Eye (tissue), 1 donor: ENCODE measurements around the gene GJA3.

Source experiments
- DNase-seq: peaks from one replicate; pipeline ENCODE4 v3.0.0-alpha.2; 2015

Gene GJA3

DNA sequence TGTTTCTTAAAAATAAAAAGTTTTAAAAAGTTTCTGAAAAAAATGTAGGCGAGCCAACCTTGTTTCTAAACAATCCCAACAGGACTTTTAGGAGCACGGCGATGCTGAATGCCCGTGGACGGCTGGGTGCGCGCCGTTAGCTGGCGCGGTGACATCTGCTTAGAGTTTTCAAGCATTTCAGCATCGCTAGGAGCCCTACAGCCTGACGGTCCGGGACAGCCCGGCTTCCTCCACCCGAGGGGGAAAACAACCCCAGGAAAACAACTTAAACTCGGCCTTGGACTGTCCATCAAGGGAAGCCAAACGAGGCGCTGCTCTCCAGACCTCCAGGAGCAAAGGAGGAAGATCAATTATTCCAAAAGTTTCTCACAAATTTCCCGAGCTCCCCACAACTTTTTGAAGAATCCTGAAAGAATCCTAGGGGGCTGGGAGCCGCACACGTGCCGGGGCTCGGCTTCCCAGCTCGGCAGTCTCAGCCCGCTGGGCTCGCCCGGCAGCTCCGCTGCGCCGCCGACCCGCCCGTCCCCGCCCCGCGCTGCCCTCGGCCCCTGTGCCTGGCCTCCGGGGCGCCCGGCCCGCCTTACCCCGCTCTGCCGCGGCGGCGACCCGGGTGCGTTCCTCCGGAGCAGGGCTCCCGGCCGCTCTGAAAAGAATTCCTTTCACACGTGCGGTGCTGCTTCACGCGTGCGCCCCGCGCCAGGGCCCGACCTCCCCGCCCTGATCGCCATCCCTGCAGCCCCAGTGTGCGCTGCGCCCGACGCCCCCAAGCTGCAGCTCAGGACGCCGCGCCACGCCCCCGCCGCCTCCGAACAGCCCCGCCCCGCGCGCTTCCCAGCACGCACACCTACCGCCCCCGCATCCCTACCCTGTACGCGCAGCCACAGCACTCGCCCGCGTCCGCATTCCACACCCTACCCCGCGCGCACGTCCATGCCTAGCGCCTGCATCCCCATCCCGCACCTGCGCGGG is at the start of gene GJA3:
Gene GJA3, minus strand, starts transcription at position 747 of the 969 bp plus-strand sequence. CDS start 17,764 bp downstream, outside the sequence.
- peak; percentile 56 for DNase-seq

DNA sequence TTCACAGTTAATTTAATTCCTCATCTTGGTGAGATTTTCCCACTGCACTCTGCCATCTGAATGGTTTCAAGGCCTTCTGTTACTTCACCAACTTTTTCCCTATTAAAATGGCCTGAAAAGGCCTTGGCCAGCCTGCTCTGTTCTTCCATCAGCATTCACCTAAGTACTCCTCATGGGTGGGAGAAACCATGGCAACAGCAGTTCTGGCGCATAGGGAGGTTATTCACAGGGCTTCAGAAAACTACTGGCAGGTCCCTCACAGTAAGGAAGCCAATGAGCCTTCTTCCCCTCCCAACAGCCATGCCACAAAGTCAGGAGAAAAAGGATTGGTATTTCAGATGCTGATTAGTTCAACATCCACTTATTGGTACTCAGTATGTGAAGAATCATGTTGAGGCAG is 49.1 kb upstream of the GJA3 start:
- peak; percentile 12 for DNase-seq

DNA sequence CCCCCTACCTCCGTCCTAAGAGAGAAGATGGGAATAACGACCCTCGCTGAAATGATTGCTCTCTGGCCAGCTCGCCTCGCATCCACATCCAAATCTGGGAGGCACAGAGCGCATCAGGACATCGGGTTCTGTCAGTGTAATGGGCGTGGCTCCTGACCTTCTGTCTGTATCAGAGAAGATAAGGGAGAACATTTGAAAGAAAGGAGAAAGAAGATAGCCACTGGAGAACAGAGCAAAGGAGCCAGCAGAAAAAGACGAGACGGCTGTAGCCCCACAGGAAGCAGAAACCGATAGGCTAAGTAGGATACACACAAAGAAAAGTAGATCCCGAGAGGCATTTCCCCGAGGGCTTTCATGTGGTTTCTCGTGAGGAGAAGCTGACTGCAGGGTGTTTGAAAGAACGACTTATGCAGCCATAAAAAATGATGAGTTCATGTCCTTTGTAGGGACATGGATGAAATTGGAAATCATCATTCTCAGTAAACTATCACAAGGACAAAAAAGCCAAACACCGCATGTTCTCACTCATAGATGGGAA is 45.9 kb upstream of the GJA3 start:
- DNase-seq, result no peak

- no peak for DNase-seq
These were observed 45.3 kb upstream of the GJA3 start for GRCh38 chr13:20206065-20206697.

GRCh38 chr13:20198781-20199180 is 37.9 kb upstream of the GJA3 start:
- DNase-seq, result no peak

GRCh38 chr13:20197361-20197834 is 36.5 kb upstream of the GJA3 start:
- DNase-seq, result peak; percentile 85

GRCh38 chr13:20195801-20196200 is 34.9 kb upstream of the GJA3 start:
- DNase-seq, result no peak

DNA sequence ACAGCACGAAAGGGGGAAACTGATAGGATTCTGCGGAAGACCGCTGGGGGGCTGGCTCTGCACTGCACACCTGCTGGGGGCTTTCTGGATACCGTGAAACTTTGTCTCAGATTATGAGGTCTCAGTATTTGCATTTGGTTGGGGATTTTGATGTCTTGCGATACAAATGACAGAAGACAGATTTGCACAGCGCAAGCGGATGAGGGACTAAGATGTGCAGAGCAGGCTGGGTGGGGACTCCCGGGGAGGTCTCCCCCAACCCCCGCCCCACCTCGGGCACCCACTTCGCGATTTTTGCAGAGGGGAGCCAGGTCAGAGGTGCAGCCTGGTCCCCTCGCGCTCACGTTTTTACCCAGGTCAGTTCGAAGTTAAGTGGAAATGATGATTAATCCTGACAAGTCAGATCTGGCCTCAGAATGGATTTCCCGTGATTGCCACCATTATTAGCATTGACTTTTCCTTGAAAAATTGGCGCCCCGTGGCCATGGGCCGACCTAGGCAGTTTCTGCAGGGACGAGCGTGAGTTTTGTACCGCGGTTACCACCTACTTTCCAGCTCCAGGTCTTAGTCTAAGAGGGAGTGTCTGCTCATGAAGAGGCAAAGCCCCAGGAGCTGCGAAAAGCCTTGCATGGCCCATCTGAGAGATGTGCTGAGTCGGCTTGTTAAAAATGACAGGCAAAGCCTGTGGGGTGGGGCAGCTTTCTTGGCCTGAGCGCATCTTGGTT is 33.2 kb upstream of the GJA3 start:
- peak; percentile 56 for DNase-seq

DNA sequence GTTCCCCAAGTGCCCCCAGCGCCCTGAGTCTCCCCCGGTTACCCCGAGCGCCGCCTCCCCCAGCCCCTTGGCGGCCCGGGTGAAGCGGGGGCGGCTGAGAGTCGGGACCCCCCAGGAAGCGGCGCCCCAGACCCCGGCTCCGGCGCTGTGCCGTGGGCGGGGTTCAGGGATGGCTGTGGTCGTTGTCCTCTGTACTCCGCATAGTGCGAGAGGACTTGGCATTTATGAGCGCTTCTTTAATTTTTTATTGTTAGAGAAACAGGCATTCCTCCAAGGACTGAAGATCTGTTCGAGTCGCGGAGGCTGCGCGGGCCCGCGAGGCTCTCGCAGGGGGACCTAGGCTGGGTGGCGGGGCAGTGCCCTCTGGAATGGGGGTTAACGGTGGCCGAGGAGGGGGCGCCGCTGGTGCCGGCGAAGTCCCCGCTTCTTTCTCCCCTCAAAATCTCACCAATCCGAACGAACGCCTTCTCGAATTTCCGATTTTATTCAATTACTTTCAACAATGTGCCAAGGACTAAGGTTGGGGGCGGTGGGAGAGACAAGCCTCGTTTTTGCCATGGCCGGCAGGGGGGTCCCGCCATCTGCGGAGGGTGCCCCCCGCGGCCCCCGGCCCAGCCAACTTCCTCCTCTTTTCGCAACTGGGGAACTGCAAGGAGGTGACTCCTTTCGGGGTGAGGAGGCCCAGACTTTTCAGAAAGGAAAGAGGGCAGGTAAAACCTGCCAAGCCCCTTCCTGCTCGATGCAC is 32.5 kb upstream of the GJA3 start:
- DNase-seq, result peak; percentile 64

DNA sequence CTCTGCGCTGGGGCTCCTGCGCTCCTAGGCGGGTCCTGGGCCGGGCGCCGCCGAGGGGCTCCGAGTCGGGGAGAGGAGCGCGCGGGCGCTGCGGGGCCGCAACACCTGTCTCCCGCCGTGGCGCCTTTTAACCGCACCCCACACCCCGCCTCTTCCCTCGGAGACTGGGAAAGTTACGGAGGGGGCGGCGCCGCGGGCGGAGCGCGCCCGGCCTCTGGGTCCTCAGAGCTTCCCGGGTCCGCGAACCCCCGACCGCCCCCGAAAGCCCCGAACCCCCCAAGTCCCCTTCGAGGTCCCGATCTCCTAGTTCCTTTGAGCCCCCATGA is 31.9 kb upstream of the GJA3 start, which contains the start of gene GJB2:
Gene GJB2, minus strand, starts transcription at position 103 of the 326 bp plus-strand sequence. CDS start 3,357 bp downstream, outside the sequence.
- peak; percentile 46 for DNase-seq

DNA sequence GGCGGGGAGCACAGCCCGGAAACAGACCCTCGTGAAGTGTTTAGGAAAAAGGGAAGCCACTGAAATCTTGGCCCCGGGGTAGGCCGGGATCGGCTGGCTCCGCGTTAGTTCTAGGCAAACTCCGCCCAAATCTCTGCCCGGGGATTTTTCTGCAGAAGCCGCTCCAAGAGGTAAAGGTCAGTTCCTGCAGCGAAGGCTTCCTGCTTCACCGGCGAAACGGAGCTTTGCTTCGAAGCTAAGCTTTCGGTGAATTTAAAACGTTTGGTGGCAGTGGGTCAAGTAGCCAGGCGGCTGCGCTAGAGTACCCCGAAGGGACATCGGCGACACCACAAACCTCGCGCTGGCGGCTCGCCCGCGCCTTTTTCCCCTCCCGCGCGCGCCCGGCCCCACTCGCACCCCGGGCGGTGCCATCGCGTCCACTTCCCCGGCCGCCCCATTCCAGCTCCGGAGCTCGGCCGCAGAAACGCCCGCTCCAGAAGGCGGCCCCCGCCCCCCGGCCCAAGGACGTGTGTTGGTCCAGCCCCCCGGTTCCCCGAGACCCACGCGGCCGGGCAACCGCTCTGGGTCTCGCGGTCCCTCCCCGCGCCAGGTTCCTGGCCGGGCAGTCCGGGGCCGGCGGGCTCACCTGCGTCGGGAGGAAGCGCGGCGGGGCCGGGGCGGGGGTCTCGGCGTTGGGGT is 31.4 kb upstream of the GJA3 start:
- peak; percentile 62 for DNase-seq

DNA sequence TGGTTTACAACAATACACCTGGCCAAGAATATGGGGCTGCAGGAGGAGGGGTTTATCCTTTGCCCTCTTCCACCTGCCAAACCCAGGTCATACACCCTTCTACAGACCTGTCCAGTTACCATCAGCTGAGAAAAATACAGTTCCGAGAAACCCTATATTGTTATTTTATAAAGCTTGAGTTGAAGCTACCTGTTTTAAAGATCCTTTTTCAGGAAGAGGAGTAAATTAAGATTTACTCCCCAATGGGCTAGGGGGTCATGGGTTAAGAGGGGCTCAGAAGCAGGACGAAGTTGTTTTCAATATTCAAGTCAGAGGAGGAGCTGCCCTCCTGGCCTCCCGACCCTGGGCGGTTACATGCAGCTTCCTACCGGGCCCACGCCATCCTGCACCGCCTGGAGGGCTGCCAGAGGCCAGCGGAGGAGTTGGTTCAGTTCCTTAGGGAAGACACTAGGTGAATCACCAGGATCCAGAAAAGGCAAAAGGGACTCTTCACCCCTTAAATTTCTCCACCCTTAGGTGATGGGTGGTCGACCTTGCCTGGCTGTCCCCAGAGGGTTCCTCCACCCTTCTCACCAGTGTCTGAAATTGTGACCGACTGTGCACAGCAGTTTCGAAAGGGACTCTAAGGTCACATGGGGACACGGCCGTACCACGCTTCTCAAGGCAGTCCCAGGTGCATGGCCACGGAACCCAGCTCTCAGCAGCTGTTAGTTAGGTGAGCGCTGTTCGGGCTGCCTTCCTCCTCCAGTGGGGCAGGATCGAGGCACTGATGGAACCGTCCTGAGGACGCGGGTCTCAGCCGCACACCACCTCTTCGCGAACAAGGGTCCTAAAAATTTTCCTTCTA is 30.7 kb upstream of the GJA3 start:
- no peak for DNase-seq

GRCh38 chr13:20190481-20191310 is 29.8 kb upstream of the GJA3 start:
- DNase-seq, result no peak

GRCh38 chr13:20190076-20190475 is 29.2 kb upstream of the GJA3 start:
- no peak for DNase-seq

DNA sequence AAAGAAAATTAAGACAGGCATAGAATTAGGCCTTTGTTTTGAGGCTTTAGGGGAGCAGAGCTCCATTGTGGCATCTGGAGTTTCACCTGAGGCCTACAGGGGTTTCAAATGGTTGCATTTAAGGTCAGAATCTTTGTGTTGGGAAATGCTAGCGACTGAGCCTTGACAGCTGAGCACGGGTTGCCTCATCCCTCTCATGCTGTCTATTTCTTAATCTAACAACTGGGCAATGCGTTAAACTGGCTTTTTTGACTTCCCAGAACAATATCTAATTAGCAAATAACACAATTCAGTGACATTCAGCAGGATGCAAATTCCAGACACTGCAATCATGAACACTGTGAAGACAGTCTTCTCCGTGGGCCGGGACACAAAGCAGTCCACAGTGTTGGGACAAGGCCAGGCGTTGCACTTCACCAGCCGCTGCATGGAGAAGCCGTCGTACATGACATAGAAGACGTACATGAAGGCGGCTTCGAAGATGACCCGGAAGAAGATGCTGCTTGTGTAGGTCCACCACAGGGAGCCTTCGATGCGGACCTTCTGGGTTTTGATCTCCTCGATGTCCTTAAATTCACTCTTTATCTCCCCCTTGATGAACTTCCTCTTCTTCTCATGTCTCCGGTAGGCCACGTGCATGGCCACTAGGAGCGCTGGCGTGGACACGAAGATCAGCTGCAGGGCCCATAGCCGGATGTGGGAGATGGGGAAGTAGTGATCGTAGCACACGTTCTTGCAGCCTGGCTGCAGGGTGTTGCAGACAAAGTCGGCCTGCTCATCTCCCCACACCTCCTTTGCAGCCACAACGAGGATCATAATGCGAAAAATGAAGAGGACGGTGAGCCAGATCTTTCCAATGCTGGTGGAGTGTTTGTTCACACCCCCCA is 28.1 kb upstream of the GJA3 start:
- DNase-seq, result no peak

DNA sequence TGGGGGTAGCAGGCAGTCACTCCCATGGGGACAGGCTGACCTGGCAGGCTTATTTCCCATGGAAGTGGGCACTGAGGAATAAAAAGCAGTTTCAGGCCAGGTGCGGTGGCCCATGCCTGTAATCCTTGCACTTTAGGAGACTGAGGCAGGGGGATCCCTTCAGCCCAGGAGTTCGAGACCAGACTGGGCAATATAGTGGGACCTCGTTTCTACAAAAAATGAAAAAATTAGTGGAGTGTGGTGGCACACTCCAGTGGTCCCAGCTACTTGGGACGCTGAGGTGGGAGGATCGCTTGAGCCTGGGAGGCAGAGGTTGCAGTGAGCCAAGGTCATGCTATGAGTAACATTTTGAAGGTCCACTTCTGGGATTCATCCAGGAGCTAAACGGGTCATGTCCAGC is 25.9 kb upstream of the GJA3 start:
- DNase-seq, result no peak

- DNase-seq, result no peak
These were observed 24.7 kb upstream of the GJA3 start for GRCh38 chr13:20185366-20186056.
